Body of pancreas (tissue), 4 donors: Measurements from ENCODE around the gene DSE.

ENCODE experiments used
- POLR2A ChIP-seq, 3 donors: fragments of 450-650 bp; IDR thresholded peaks; one replicate each; pipeline ENCODE4 v1.6.1; 2016; ENCODE audit warnings: antibody characterized with exemption in 3 of 3, mild to moderate bottlenecking in 2 of 3
- TF ChIP-seq, protein P1 (sequence below), 7 experiments: fragments of 450-650 bp in 4 of 7; fragments of 200-600 bp in 3 of 7; sonication (generic) in 3 of 7; IDR thresholded peaks; one replicate each; pipeline ENCODE4 v1.5.1; 2016 to 2019; ENCODE audit warnings: antibody characterized with exemption in 7 of 7

DNA sequence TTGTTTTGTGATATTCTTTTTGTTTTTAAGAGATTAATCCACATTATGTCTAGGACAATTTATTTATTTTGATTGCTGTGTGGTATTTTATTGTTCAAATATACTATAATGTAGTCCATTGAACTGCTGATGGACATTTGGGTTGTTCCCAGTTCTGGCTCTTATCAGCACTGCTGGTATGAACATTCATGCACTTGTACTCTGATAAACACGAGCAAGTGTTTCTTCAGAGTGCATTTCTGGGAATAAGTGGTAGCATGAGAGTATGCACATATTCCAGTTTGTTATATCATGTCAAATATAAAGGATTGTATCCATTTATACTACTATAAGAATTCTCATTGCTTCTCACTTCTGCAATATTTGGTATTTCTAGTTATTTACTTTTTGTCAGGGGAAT, 97.5 kb downstream of the DSE start:
- no peak for TF ChIP-seq POLR2A (IDR thresholded peaks at IDR 0.05)
- TF ChIP-seq, protein P1, sequence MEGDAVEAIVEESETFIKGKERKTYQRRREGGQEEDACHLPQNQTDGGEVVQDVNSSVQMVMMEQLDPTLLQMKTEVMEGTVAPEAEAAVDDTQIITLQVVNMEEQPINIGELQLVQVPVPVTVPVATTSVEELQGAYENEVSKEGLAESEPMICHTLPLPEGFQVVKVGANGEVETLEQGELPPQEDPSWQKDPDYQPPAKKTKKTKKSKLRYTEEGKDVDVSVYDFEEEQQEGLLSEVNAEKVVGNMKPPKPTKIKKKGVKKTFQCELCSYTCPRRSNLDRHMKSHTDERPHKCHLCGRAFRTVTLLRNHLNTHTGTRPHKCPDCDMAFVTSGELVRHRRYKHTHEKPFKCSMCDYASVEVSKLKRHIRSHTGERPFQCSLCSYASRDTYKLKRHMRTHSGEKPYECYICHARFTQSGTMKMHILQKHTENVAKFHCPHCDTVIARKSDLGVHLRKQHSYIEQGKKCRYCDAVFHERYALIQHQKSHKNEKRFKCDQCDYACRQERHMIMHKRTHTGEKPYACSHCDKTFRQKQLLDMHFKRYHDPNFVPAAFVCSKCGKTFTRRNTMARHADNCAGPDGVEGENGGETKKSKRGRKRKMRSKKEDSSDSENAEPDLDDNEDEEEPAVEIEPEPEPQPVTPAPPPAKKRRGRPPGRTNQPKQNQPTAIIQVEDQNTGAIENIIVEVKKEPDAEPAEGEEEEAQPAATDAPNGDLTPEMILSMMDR (IDR thresholded peaks at IDR 0.05): no peak
